ENCODE data around the gene MRPL11. TPM values are rescaled to one million over a fixed set of nuclear protein-coding genes. Genes with fewer than 3 reads are reported as not detected.

MRPL11 gene
- 66.4 TPM for total RNA-seq

DNA sequence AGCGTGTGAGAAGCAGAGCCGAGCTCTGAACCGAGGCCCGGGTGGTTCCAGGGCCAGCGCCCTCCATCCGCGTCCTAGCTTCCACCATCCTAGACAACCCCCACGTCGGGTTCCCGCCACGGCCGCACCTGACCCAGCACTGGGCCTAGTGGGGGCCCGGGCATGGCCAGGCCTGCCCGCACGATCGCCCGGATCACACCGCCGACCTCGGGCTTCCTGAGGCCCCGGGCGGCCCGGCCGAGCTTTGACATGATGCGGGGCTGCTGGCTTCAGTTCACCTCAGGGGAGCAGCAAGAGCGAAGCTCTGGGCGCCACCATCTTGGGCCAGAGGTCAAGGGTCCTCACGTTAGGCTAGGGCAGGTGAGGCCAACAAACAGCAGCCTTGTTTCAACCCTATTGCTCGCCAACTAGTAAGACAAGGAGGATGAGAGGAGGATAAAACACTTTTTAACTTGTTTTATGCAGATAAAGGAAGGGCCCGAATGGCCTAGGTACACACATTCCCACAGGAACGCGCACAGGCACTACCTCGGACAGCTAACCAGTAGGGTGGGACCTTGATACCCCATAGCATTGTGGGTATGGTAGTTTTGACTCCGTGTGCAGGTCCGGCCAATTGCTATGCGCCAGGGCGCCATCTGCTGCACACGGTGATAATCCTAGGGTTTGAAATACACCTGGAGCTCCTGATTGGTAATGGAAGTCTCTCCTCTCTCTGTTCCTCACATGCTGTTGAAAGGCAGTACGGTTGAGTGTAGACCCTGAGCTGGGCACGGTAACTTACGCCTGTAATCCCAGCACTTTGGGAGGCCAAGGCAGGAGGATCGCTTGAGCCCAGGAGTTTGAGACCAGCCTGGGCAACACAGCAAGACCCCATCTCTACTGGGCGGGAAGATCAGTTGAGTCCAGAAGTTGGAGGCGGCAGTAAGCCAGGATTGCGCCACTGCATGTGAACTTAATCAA, at the start of gene MRPL11:
Gene MRPL11 (minus strand): TSS at position 345 of the 963 bp plus-strand sequence. CDS start 94 bp downstream, at position 251.
- peak; percentile 100 for ATAC-seq

DNA sequence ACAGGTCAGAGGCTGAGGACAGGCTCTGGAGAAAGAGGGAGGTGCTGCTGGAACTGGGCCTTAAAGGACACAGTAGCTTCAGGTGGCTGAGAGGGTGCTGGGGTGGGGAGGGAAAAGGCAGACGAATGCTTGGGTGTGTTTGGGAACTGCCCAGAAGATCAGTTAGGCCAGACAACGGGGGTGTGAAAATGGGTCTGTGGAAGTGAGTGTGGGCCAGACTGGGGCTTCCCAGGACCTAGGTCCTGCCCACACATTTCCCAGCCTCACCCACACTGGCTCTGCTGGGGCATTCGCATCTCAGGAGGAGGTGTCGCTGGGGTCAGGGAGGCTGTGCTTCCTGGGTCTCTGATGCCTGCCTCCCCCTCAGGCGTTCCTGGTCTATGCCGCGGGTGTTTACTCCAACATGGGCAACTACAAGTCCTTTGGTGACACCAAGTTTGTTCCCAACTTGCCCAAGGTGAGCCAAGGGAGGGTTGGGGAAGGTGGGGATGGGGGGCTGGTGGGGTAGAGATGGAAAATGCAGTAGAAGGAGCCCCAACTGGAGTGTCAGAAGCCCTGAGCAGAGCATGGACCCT, 46.2 kb upstream of the MRPL11 start:
- no peak for ATAC-seq

DNA sequence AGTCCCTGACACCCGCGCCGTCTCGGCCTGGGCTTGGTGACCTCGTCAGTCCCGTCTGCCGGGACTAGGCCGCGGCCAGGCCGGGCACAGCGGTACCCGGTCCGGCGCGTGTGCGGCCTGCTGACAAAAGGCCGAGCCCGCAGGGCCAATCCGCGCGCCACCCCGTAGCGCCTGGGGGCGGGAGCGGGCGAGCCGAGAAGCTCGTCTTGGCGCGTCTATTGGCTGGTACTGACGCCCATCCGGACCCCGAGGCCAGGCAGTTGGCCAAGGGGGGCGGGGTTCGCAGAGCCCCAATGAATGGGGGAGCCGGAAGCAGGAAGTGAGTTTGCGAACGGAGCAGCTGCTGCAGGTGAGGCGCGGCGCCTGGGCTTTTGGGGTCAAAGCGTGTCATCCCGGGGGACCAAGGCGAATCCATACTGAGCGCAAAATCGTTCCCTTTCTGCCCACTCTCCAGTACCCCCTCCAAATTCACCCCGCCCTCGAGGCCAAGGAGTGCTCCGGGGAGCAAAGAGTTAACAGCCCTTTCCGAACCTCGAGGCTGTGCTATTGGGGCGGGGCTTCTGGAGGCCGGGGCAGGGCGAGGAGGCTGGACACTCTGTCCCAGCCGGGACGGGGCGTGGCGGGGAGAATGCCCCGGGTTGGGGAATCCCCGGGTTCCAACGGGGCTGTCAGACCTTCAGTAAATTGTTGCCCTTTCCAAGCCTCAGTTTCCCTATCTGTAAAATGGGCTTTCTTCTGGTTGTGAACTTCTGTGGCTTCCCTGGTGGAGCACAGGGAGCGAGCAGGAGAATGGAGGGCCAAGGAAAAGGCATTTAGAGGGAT, 41.7 kb upstream of the MRPL11 start, which contains the start of gene DPP3:
Gene DPP3 (plus strand): TSS at position 318 of the 822 bp plus-strand sequence. CDS start 1,767 bp downstream, outside the sequence.
- ATAC-seq = peak; percentile 95

DNA sequence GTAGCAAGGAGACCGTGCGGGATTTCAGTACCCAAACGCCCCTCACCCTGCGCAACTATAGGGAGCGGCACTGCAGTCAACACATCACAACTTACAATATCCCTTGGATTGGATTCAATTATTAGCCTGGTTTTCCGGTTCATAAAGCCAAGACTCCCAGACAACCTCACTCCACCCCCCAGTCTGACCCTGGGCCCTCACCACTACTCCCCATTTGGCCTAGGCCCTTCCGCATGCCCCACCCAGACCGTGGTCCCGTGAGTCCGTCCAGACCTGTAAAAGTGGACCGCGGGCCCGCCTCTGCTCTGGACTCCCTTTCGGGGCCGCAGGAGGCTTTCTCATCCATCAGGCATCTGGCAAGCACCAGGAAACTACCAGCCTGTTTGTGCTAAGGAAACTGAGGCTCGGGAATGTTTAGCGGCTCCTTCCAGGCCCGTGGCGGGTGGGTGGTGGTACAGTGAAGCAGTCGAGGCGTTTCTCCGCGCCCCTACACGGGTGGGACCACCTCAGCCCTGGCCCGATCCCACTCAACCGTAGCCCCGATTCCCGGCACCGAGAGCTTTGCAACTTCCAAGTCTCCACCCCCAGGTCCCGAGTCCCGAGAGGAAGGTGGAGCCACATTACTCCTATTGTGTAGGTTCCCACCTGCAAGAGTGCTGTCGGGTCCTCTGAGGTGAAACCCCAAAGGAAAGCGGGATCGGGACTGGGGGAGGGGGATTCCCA, 40.9 kb upstream of the MRPL11 start:
- peak; percentile 42 for ATAC-seq

DNA sequence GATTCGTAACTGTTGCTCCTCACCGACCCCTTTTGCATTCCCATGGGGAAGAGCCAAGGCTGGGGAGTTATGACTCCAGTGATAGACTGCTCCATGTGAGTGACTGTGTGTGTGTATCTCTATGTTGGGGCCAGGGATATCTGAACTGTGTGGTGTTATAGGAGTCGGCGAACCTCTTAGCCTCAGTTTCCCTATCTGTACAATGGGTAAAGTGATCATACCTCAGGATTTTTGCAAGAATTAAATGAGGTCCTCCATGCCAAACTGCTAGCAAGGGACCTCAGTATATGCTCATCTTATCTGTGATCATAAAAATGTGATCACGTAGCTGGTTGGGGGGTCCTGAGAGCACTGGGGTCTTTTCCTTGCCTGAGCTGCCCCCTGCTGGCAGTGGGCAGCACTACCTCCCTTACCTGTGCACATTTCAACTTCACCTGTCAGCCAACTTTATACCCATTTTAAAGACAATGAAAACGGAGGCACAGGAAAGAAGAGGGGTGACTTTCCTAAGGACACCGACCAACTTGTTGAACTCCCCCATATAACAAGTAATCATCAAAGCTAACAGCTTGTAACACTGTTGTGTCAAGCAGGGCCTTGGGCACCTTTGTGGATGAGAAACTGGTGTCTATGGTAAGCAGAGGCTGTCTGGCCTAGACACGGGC, 40.2 kb upstream of the MRPL11 start:
- no peak for ATAC-seq

DNA sequence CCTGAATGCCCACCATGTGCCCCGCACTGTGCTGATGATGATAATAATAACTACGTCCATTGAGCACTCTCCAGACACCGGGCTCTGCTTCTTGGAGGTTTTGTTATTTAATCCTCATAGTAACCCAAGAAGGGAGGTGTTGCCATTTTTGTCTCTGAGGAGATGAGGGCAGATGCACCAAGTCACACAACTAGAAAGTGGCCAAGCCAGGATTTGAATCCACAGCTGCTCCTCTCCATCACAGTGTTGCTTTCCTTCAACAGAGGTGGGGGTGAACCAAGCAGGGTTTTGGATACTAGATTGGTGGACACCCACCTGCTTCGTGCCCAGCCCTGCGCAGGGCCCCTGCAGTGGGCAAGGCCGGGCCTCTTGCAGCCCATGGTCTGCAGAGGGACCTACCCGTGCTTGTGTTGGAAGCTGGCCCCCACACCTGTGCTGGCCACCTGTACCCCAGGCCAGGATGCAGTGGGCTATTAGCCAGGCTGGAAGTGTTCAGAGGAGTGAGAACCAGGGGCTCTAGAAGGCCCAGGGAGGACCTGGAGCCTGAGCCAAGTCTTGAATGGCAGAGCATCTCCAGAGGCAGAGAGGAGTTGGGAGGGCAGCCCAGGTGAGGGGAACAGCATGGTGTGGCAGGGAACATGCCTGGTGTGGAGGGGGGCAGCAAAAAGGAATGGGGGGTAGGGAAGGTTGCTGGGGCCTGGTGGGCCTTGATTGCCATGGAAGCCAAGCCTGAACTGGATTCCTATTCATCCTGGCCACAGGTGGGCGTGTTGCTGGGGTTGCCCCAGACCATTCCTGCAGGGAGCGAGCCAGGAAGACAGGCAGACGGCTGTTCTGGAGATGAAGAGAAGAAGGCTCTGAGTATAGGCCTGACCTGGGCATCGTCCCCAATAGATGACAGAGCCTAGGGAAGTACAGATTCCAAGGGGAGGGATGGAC, 38.9 kb upstream of the MRPL11 start:
- ATAC-seq = no peak

DNA sequence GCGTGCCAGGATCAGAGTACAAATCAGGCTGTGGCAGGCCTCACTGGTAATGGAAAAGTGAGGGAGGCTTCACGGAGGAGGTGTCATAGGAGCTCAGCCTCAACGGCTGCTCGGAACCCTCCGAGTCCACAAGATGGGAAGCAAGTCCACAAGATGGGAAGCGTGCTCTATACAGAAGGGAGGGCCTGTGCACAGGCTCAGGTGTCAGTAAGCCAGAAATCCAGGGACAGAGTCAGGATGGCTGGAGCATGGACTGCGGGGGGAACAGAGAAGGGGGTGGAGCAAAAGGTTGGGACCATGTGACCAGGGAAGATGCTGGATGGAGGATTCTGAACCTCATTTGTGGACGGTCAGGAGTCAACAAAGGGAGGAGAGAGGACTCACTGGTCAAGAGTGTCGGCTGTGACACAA, 38.2 kb upstream of the MRPL11 start:
- ATAC-seq = no peak

DNA sequence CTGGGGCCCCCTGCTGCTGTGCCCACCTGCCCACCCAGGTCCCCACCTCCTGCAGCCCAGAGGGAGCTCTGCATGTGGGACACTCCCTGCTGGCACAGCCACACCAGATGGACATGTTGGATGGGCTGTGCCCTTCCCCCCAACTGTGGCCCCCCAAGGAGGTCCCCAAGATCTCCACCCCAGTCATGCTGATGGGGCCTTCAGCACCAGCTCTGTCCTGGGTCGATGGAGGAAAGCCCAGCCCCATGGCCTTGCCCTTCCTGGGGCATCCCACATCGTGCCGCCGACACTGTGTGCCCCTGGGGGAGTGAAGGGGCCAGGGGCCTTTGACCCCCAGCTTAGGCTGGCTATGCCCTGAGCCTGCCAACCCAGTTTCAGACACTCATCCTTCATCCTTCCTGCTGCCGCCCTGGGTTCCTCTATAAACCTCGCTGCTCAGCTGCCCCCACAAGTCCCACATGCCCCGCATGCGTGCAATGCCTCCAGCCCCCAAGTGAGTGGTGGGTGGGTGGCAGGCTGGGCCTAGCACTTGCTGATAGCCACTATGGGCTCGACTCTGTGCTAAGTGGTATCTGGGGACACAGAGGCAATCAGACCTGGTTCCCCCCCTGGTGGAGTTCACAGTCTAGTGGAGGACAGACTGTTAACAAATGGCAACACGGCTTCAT, 37.7 kb upstream of the MRPL11 start:
- ATAC-seq = no peak

DNA sequence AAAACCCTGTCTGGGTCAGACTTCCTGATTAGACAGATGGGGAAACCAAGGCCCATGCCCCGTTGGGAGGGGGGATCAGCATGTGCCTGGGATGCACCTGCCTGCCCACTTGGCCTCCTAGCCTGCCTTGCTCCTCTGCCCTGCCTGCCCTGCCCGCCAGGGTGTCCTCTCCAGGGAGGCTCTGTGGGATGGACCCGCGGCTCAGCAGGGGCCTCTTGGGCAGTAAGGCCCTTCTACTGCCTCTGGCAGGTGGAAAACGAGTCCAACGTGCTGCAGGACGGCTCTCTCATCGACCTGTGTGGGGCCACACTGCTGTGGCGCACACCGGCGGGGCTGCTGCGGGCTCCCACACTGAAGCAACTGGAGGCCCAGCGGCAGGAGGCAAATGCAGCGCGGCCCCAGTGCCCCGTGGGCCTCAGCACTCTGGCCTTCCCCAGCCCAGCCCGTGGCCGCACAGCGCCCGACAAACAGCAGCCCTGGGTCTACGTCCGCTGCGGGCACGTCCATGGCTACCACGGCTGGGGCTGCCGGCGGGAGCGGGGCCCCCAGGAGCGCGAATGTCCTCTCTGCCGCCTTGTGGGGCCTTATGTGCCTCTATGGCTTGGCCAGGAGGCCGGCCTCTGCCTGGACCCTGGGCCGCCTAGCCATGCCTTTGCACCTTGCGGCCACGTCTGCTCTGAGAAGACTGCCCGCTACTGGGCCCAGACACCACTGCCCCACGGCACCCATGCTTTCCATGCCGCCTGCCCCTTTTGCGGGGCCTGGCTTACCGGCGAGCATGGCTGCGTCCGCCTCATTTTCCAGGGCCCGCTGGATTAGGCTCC, 36.9 kb upstream of the MRPL11 start:
- no peak for ATAC-seq

DNA sequence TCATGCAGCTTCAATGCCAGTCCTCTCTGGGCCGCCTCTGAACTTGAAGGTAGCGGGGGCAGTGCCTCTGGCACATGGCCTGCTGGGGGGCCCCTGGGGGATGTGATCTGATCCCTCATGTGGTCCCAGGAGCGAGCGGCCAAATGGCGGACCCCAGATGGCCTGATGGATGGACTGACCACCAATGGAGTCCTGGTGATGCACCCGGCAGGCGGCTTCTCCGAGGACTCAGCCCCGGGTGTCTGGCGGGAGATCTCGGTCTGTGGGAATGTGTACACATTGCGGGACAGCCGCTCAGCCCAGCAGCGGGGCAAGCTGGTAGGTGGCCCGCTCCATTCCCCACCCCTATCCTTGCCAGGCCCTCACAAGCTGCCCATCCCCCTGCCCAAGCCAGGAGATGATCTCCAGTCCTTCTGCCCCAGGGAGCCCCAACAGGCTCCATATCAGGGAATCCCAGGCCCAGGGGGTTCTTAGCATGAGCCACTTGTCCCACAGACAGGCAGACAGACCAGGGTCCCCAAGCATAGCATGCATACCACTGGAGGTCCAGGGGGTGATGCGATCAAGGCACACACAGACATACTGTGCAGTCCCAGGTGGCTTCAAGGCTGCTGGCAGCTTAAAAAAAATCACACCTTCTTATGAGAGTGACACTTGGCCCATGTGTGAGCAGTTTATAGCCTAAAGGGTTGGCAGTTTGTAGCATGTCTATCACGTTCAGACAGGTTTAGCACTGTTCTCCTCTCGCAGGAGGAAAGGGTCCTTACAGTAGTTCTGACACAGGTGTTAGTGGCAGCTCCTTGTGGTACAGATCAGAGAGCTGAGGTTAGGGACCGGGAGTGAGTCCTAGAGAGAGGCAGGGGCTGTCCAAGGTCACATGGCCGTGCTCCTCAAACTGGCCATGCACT, 35.2 kb upstream of the MRPL11 start:
- ATAC-seq = peak; percentile 36

DNA sequence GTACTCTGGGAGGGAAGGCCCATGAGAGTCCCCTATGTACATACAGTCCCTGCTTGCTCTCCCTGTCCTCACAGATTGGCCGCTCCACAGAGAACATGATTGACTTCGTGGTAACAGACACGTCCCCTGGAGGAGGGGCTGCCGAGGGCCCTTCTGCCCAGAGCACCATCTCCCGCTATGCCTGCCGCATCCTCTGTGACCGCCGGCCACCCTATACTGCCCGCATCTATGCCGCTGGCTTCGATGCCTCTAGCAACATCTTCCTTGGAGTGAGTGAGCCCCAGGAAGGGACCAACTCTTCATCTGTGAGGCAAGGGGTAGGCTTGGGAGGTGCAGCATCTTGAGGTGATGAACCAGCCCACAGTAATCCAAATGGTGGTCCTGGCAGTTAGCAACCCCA, 34.5 kb upstream of the MRPL11 start:
- no peak for ATAC-seq

DNA sequence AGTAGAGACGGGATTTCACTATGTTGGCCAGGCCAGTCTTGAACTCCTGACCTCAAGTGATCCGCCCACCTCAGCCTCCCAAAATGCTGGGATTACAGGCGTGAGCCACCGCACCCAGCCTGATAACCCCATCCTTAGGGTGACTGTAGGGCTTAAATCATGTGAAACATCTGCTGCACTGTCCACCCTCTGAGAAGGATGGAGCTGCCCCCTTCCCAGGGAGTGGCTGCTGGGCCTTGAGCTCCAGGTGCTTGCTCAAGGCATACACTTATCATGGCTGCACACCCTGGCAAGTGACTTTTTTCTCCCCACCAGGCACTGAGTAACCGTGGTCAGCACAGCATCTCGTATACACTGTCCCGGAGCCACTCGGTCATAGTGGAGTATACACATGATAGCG, 33.4 kb upstream of the MRPL11 start:
- no peak for ATAC-seq

DNA sequence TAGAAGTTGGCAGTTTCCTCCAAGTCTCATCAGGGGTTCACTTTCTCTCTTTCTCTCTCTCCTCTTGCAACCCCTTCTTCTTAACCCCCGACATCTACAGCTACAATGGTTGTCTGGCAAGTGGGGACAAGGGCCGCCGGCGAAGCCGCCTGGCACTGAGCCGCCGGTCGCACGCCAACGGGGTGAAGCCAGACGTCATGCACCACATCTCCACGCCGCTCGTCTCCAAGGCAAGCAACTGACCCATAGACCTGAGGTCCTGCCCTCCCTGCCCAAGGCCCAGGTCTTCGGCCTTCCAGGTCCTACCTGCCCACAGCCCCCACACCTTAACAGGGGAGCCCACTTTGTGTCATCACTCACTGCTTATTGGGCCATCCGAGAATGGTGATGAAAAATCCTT, 32.5 kb upstream of the MRPL11 start:
- no peak for ATAC-seq

DNA sequence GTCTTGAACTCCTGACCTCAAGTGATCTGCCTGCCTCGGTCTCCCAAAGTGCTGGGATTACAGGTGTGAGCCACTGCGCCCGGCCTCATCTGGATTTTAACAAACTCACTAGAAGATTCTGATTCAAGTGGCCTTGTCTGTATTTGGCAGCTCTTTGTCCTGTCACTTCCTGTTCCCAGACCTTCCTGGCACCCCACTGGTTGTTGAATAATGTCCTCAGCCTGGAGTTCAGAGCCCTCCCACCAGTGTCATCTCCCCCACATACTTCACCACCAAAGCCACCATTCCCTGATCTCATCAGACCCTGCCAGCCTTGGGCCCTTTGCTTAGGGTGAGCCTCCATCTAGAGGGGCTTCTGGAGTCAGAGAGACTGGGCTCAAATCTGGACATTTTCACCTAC, 31.4 kb upstream of the MRPL11 start:
- no peak for ATAC-seq

DNA sequence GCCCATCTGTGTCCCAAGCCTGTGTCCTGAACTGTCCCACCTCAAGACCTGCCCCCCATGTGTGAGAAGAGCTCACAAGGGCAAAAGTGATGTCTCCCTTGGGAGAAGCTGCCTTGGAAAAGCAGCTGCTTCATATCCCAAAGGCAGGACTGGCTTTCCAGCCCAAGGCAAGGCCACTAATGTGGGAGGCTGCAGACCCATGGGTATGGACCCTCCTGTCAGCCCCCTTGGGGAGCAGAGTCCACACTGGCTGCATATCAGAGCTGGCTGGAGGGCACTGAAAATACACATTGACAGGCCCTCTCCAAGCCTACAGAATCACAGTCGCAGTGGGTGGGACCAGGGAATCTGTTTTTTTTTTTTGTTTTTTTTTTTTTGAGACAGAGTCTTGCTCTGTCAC, 30.8 kb upstream of the MRPL11 start:
- ATAC-seq = no peak

DNA sequence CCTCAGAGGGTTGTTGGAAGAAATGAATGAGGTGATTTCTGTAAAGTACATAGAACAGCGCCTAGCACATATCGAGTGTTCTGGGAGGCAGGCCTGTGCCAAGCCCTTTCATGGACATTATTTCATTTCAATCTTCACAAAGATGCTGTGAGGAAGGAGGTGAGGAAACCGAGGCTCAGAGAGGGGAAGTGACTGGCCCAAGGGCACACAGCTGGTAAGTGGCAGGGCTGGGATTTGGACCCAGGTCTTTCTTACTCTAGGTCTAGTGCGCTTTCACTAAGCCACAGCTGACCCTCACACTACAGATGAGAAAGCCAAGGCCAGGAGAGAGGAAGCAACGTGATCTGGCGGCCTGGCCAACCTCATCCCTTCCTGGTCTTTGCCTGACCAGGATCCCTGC, 30.0 kb upstream of the MRPL11 start:
- ATAC-seq = no peak

DNA sequence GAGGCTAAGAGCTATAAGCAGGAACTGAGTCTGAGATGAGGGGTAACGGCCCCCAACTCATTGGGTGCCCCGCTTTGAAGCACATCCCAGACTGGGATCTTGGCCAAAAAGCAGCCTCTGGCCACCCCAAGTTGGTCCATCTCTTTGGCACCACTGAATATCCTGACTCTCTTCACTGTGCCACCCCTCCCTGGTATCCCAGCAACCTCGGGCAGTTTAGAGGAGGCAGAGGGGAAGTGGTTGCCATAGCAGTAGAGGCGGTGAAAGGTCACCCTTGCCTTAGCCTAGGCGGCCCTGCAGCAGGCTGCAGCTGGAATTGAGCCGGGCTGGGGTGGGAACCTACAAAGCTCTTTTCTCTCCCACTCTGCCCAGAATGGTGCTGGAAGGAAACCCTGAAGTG, 29.1 kb upstream of the MRPL11 start:
- ATAC-seq = no peak

All from esophagus mucosa (tissue), 1 donor.